Keratinocyte (primary cell): ENCODE measurements around the gene ARHGAP24. TPM values are rescaled to one million over a fixed set of nuclear protein-coding genes. Genes with fewer than 3 reads are reported as not detected.

Experiments used
- DNase-seq: peaks from one replicate; pipeline ENCODE4 v3.0.0-alpha.2; 2011; ENCODE audit warnings: low read depth, missing footprints, low spot score
- FAIRE-seq: peaks from 2 replicates; lab custom pipeline; 2011; peaks lifted over from hg19 to GRCh38; lab: Jason Lieb, UNC
- H2AFZ ChIP-seq: 2 replicates; pipeline ENCODE4 v1.6.0; 2012; ENCODE audit warnings: low read length, control low read depth, inconsistent platforms; ENCODE audit not compliant: control insufficient read depth
- H3K27ac ChIP-seq: 2 replicates; pipeline ENCODE4 v1.5.1; 2011; ENCODE audit warnings: low read length; ENCODE audit not compliant: control insufficient read depth, insufficient read depth
- H3K27me3 ChIP-seq: 3 replicates; pipeline ENCODE4 v1.6.0; 2011; ENCODE audit warnings: low read length; ENCODE audit not compliant: control insufficient read depth, insufficient read depth; ENCODE audit errors: extremely low read depth
- H3K36me3 ChIP-seq, 2 experiments: 2 replicates in 1 of 2; 3 replicates in 1 of 2; pipeline ENCODE4 v1.5.1; 2011; ENCODE audit warnings: low read length in 2 of 2, mild to moderate bottlenecking in 1 of 2; ENCODE audit not compliant: control insufficient read depth in 2 of 2, insufficient read depth in 2 of 2; ENCODE audit errors: extremely low read depth in 1 of 2
- H3K4me1 ChIP-seq: 3 replicates; pipeline ENCODE4 v1.5.1; 2011; ENCODE audit warnings: low read length; ENCODE audit not compliant: control insufficient read depth, insufficient read depth; ENCODE audit errors: extremely low read depth
- H3K4me2 ChIP-seq: 3 replicates; pipeline ENCODE4 v1.6.0; 2011; ENCODE audit warnings: low read depth, low read length; ENCODE audit not compliant: control insufficient read depth, insufficient read depth; ENCODE audit errors: extremely low read depth
- H3K4me3 ChIP-seq, 3 experiments: fragments of 200-600 bp in 1 of 3; sonication (generic) in 1 of 3; 2 replicates in 2 of 3; 3 replicates in 1 of 3; pipeline ENCODE4 v1.5.1; 2011 to 2016; ENCODE audit warnings: low read length in 3 of 3, mild to moderate bottlenecking in 3 of 3, control low read depth in 2 of 3, inconsistent platforms in 1 of 3, low read depth in 1 of 3, mixed read lengths in 1 of 3, mixed run types in 1 of 3, moderate library complexity in 1 of 3; ENCODE audit not compliant: control insufficient read depth in 2 of 3, insufficient read depth in 2 of 3; ENCODE audit errors: extremely low read depth in 1 of 3
- H3K79me2 ChIP-seq: 2 replicates; pipeline ENCODE4 v1.6.0; 2012; ENCODE audit warnings: low read length; ENCODE audit not compliant: control insufficient read depth, insufficient read depth
- H3K9ac ChIP-seq: 3 replicates; pipeline ENCODE4 v1.6.0; 2011; ENCODE audit warnings: low read length; ENCODE audit not compliant: control insufficient read depth, insufficient read depth; ENCODE audit errors: extremely low read depth
- H3K9me1 ChIP-seq: 3 replicates; pipeline ENCODE4 v1.6.0; 2011; ENCODE audit warnings: low read length; ENCODE audit not compliant: control insufficient read depth, insufficient read depth; ENCODE audit errors: extremely low read depth
- H3K9me3 ChIP-seq: 2 replicates; pipeline ENCODE4 v1.5.1; 2012; ENCODE audit warnings: low read depth, low read length; ENCODE audit not compliant: control insufficient read depth
- H4K20me1 ChIP-seq: 3 replicates; pipeline ENCODE4 v1.6.0; 2011; ENCODE audit warnings: low read length; ENCODE audit not compliant: control insufficient read depth, insufficient read depth; ENCODE audit errors: extremely low read depth
- EZH2 ChIP-seq: IDR thresholded peaks from one replicate; pipeline ENCODE4 v1.6.1; 2012; ENCODE audit warnings: inconsistent platforms, mild to moderate bottlenecking, low read length, moderate library complexity
- dilution Hi-C: fragments of 300-500 bp; cut with MboI; formaldehyde crosslinking; loops from one replicate; pipeline ENCODE4 v1.7.0; 2020; ENCODE audit warnings: low sequenced_read_pairs; ENCODE audit not compliant: extremely low pct_ligation_motif_present
- polyA plus RNA-seq, 5 experiments: library from polyadenylated mRNA; depleted of rRNA in 3 of 5; stranded (reverse) in 3 of 5; stranded (forward) in 1 of 5; unstranded in 1 of 5; fragments of >200 nt; gene quantifications; 1 replicate in 1 of 5; 2 replicates in 3 of 5; 3 replicates in 1 of 5; pipeline versions ENCODE4 v1.2.1 to v1.2.3, GENCODE V29; 2011 to 2012; ENCODE audit warnings: missing spikeins in 2 of 5, low read depth in 1 of 5, low replicate concordance in 1 of 5
- TF ChIP-seq, protein P1 (sequence below), 3 experiments: IDR thresholded peaks in 1 of 3; conservative IDR thresholded peaks in 1 of 3; optimal IDR thresholded peaks in 1 of 3; 2 replicates in 2 of 3; 3 replicates in 1 of 3; pipeline versions ENCODE3 to v1.5.1; 2011; ENCODE audit warnings: low read length in 3 of 3, mild to moderate bottlenecking in 3 of 3, moderate library complexity in 2 of 3, control low read depth in 1 of 3, inconsistent platforms in 1 of 3; ENCODE audit not compliant: insufficient read depth in 2 of 3; ENCODE audit errors: extremely low read depth in 1 of 3

Gene ARHGAP24
- polyA plus RNA-seq, 1 donor (not counting 4 experiments of a cell fraction or from before 2014, with no cell fraction given) = 0.87 TPM

GRCh38 chr4:85522836-85523235, 47.9 kb downstream of the ARHGAP24 start:
- Histone ChIP-seq H3K36me3 (no peaks in the 10 kb centered on the region), H3K27me3 (no peaks in the 10 kb centered on the region), H4K20me1 (no peaks in the 10 kb centered on the region), H2AFZ (no peak overlapping the region), H3K4me3 (no peak overlapping the region), H3K9me1 (no peaks in the 10 kb centered on the region), H3K27ac (no peak overlapping the region), H3K4me2 (no peak overlapping the region), H3K4me1 (no peaks in the 10 kb centered on the region), H3K9ac (no peak overlapping the region), H3K9me3 (no peaks in the 10 kb centered on the region), H3K79me2 (no peaks in the 10 kb centered on the region)
- dilution Hi-C loops = no loop called here
- no peak for TF ChIP-seq EZH2
- TF ChIP-seq, protein P1, sequence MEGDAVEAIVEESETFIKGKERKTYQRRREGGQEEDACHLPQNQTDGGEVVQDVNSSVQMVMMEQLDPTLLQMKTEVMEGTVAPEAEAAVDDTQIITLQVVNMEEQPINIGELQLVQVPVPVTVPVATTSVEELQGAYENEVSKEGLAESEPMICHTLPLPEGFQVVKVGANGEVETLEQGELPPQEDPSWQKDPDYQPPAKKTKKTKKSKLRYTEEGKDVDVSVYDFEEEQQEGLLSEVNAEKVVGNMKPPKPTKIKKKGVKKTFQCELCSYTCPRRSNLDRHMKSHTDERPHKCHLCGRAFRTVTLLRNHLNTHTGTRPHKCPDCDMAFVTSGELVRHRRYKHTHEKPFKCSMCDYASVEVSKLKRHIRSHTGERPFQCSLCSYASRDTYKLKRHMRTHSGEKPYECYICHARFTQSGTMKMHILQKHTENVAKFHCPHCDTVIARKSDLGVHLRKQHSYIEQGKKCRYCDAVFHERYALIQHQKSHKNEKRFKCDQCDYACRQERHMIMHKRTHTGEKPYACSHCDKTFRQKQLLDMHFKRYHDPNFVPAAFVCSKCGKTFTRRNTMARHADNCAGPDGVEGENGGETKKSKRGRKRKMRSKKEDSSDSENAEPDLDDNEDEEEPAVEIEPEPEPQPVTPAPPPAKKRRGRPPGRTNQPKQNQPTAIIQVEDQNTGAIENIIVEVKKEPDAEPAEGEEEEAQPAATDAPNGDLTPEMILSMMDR (optimal IDR thresholded peaks at IDR 0.05 in 1 of 3, IDR thresholded peaks at IDR 0.05 in 1 of 3, conservative IDR thresholded peaks at IDR 0.05 in 1 of 3; ENCODE audit: extremely low read depth in 1 of 3, insufficient read depth in 2 of 3, low read length in 3 of 3) = no peak
- DNase-seq (no peak), FAIRE-seq (no peak)

GRCh38 chr4:85527815-85528214, 52.9 kb downstream of the ARHGAP24 start:
- H3K27ac ChIP-seq = no peak overlapping the region
- no peaks in the 10 kb centered on the region for H3K27me3 ChIP-seq
- no peak overlapping the region for H3K4me3 ChIP-seq
- H2AFZ ChIP-seq = no peak overlapping the region
- H3K79me2 ChIP-seq = no peaks in the 10 kb centered on the region
- FAIRE-seq (no peak), DNase-seq (no peak)
- TF ChIP-seq, protein P1 (optimal IDR thresholded peaks at IDR 0.05 in 1 of 3, IDR thresholded peaks at IDR 0.05 in 1 of 3, conservative IDR thresholded peaks at IDR 0.05 in 1 of 3; ENCODE audit: extremely low read depth in 1 of 3, insufficient read depth in 2 of 3, low read length in 3 of 3) = no peak
- no peak for TF ChIP-seq EZH2
- H3K36me3 ChIP-seq = no peaks in the 10 kb centered on the region
- dilution Hi-C loops = no loop called here
- H3K4me2 ChIP-seq = no peak overlapping the region
- H3K9ac ChIP-seq = no peak overlapping the region
- no peaks in the 10 kb centered on the region for H4K20me1 ChIP-seq
- H3K9me1 ChIP-seq = no peaks in the 10 kb centered on the region
- H3K4me1 ChIP-seq = no peaks in the 10 kb centered on the region
- no peaks in the 10 kb centered on the region for H3K9me3 ChIP-seq
